ENCODE measurements around the gene POM121. TPM values are rescaled to one million over a fixed set of nuclear protein-coding genes. Genes with fewer than 3 reads are reported as not detected.
"Not testable (repeated sequence)": the region's sequence is repeated elsewhere in the genome, so short reads cannot be mapped to it uniquely, and the experiment has no call there.

Gene POM121
- total RNA-seq, 1 experiment from 2014 or later, result 59.0 TPM

GRCh38 chr7:72997447-72997846, 72.6 kb downstream of the POM121 start:
- ATAC-seq; H3K4me1 Mint-ChIP-seq; H3K36me3 Mint-ChIP-seq; POLR2A ChIA-PET; H3K27ac Mint-ChIP-seq; H3K9me3 Mint-ChIP-seq; H3K27me3 Mint-ChIP-seq (ENCODE audit: low read depth); DNase-seq (ENCODE audit: low spot score); H3K4me3 Mint-ChIP-seq; CTCF ChIA-PET: not testable (repeated sequence)

GRCh38 chr7:72997887-72998468, 73.1 kb downstream of the POM121 start:
- CTCF ChIA-PET, result not testable (repeated sequence)

More at GRCh38 chr7:72997887-72998468, 73.1 kb downstream of the POM121 start:
- H3K9me3 Mint-ChIP-seq; POLR2A ChIA-PET; ATAC-seq; H3K36me3 Mint-ChIP-seq; DNase-seq (ENCODE audit: low spot score); H3K4me1 Mint-ChIP-seq; H3K4me3 Mint-ChIP-seq; H3K27ac Mint-ChIP-seq; H3K27me3 Mint-ChIP-seq (ENCODE audit: low read depth): not testable (repeated sequence)

Other genes starting within 250 kb of the POM121 start
- 5.6 to 6.7 TPM (median 5.7 TPM) in 3 replicates for gene TYW1B, start 96.9 kb upstream of the POM121 start, total RNA-seq (2021)
- gene TRIM74, start 44.4 kb downstream of the POM121 start, total RNA-seq (2021), result 0.15 to 0.60 TPM (median 0.30 TPM) in 3 replicates
- not detected in 3 replicates for gene SPDYE8, start 104.7 kb downstream of the POM121 start, total RNA-seq (2021)
- not detected in 3 replicates for gene SPDYE11, start 132.8 kb downstream of the POM121 start, total RNA-seq (2021)
- not detected in 3 replicates for gene SPDYE9, start 160.9 kb downstream of the POM121 start, total RNA-seq (2021)